HG02884 (cell line): Measurements from ENCODE around the gene LRRC10B.
"Not testable (repeated sequence)": the region's sequence is repeated elsewhere in the genome, so short reads cannot be mapped to it uniquely, and the experiment has no call there.

ENCODE experiments used
- ATAC-seq: cut with Tn5 transposase; IDR thresholded peaks from one replicate; pipeline ENCODE4 v1.9.1; 2021; ENCODE audit warnings: mild to moderate bottlenecking, moderate library complexity; ENCODE audit not compliant: unreplicated experiment

Gene LRRC10B

DNA sequence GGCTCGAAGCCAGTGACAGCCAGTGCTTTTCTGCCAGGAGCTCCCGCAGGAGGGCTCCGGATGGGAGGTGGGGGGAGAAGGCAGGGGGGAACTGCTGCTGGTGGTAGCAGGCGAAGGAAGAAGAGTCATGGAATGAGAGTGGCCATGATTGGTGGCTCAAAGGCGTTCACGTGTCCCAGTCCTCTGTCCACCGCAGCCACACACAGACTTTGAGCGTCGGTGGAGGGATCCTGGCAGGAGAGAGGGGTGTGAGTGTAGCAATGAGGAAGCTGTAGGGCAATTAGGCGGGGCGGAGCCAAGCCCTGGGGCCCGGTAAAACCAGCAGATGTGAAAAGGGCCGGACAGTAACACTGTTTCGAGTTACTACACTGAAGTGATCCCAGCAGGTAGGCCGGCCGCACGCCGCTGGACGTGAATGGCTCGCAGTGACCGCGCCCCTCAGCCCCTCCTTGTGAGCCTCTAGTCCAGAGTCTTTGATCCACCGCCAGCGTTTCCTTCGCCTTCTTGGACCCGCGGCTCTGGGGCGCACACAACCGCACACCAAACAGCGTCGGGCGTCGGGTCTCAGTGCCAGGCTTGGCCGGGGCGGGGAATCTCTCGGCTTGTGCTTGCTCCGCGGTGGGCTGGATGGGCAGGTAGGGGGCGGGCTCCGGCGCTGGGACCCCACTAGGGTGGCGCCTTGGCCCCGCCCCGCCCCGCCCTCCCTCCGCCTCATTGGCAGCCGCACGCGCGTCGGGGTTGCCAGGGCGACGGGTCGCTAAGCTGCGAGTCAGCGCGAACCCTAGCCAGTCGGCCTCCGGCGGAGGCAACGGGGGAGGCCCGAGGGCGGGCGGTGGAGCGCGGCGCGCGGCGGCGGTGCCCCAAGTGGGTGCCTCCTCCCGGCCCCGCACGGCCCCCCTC lies at the start of gene LRRC10B:
LRRC10B (plus strand) TSS at position 788 of the 900 bp plus-strand sequence. CDS start 250 bp downstream, outside the sequence.
- ATAC-seq: no peak

- ATAC-seq: no peak
These were observed 48.1 kb upstream of the LRRC10B start for GRCh38 chr11:61460474-61460881.

DNA sequence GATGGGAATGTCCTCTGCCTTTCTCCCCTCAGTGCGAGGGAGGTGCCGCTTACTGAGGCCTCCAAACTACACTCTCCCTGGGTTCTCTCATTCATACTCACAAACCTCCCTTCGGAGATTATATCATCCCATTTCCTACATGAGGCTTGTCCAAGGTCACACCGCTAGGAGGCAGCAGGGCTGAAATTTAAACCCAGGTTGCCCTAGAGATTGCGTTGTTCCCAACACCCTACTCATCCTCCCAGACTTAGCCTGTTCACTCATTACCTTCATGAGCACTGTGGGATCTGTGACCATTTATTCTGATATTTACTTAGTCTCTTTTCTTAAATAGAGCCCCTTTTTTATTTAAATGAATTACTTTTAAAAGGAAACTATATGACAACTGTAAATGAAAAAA lies 47.6 kb upstream of the LRRC10B start:
- no peak for ATAC-seq

GRCh38 chr11:61467602-61468001 lies 40.9 kb upstream of the LRRC10B start:
- not testable (repeated sequence) for ATAC-seq

DNA sequence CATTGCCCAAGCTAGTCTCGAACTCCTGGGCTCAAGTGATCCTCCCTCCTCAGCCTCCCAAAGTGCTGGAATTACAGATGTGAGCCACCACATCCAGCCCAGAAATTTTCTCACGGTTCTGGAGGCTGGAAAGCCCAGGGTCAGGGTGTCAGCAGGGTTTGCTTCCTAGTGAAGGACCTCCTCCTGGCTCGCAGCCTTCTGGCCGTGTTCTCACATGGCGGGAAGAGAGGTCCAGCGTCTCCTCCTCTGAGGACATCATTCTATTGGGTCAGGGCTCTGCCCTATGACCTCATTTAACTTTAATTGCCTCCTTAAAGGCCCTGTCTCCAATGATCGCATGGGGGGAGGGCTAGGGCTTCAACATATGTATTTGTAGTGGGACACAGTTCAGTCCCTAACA lies 40.5 kb upstream of the LRRC10B start:
- ATAC-seq: no peak

- no peak for ATAC-seq
These were observed 36.3 kb upstream of the LRRC10B start for GRCh38 chr11:61472282-61472681.

- no peak for ATAC-seq
These were observed 35.7 kb upstream of the LRRC10B start for GRCh38 chr11:61472868-61473267.

DNA sequence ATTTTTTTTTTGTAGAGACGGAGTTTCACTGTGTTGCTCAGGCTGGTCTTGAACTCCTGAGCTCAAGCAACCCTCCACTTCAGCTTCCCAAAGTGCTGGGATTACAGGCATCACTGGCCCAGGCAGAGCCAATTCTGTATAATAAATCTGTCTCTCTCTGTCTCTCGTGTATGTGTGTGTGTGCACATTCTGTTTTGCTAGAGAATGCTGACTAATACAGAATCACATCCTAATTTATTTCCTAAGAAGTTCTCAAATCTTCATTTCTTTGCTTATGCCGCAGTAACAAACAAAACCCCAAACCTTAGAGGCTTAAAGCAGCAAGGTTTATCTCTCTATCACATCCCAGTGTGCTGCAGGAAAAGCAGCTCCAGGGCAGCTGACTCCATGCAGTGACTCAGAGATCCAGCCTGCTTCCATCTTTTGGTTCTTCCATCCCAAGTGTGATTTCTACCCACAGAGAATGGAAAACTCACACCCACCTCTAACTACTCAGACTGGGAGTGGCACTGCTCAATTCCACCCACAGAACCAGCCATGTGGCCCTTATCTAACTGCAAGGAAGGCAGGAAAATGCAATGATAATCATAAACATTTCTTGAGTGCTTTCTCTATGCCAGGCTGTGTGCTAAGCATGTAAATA lies 35.1 kb upstream of the LRRC10B start:
- ATAC-seq: no peak

GRCh38 chr11:61474013-61474643 lies 34.4 kb upstream of the LRRC10B start:
- no peak for ATAC-seq

DNA sequence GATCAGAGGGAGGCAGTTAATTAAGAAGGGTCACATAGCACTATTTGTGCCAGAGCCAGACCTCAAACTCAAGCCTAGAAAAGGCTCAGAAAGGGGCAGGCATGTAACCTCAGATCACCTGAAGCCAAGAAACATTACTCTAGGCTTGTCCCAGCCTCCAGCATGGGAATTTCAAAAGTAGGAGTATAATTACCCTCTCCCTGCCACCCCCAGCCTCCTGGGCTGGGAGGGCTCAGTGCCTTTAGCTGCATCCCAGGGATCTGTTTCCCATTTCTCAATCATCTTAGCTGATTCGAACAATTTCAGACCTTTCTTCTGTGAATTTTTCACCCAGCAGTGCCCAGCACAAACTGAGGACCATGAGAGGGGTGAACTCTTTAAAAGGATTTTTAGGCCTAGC lies 33.1 kb upstream of the LRRC10B start:
- no peak for ATAC-seq

DNA sequence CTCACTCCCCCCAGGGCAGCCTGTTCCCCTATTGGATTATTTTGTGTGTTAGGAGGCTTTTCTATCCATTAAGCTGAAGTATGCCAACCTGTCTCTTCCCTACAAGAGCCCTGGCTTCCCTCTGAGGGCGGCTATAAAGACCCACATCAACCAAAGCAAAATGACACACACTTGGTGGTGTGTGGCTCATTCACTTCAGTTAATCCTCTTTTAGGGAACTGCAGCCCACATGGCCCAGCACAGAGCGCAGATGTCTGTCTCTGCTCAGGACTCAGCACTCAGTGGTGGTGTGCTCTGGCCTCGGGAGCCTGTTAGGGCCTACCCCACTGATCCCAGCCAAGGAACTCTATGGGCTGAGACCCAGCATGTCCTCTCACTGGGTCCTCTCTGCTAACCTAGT lies 32.2 kb upstream of the LRRC10B start:
- no peak for ATAC-seq

GRCh38 chr11:61477126-61477525 lies 31.4 kb upstream of the LRRC10B start:
- no peak for ATAC-seq

GRCh38 chr11:61477727-61478148 lies 30.8 kb upstream of the LRRC10B start:
- no peak for ATAC-seq

GRCh38 chr11:61479360-61480058 lies 29.0 kb upstream of the LRRC10B start:
- not testable (repeated sequence) for ATAC-seq

DNA sequence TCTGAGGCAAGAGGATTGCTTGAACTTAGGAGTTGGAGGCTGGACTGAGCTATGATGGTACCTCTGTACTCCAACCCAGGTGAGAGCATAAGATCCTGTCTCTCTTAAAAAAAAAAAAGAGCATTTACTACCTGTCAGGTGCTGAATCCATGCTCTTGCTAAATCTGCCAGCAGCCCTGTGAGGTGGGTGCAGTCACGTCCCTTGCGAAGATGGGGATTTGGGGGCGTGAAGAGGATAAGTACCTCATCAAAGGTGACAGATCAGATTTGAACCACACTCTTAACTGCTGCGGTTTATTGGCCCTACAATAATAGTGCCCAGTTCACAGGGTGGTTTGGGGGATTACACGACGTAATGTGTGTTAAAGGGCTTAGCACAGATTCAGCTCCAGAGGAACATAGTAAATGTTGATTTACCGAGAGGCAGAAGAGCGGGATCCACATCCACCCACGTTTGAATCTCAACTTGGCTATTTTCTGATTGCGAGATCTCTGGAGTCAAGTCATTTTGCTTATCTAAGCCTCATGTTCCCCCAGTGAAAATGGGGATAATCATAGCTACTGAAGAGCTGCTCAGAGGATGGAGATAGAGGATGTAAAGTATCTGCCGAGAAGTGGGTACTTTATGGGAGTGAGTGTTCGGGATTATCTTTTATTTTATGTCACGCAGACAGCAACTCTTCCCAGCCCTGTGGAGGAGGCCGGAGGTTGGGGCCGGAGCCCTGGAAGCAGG lies 28.1 kb upstream of the LRRC10B start:
- ATAC-seq: no peak

GRCh38 chr11:61480994-61481335 lies 27.6 kb upstream of the LRRC10B start:
- no peak for ATAC-seq

DNA sequence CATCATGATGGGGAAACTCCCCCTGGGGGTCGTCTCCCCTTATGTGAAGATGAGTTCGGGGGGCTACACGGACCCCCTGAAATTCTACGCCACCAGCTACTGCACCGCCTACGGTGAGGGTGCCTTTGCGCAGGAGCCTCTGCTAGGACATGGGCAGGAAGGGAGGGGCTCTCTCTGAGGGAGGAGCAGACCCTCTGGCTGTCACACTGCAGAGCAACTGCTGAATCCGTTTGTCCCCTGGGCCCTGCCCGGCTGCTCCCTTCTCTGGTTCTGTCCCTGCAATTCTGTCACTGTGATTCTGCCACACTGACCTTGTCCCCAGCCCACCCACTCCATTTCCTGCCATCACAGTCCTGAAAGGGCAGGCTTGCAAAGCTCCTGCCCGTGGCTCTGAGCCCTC lies 26.7 kb upstream of the LRRC10B start:
- no peak for ATAC-seq

- no peak for ATAC-seq
These were observed 26.0 kb upstream of the LRRC10B start for GRCh38 chr11:61482513-61482912.

GRCh38 chr11:61484541-61484940 lies 24.0 kb upstream of the LRRC10B start:
- no peak for ATAC-seq

DNA sequence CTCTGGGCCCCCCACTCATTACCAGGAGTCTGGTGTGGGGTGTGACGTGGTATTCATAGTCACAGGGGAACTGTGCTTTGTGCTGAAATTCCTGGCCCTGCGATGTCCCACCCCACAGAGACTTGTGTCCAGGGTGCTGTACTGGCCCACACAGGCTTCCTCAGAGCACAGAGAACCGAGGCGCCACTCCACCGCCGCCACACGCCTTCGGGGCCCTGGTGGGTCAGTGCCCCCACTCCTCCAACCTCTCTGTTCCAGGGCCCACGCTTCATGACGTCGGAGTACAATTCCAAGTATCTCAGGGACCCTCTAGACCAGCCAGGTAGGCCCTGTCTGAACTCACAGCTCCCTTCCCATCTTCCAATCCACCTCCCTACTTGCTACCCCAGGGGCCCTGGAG lies 23.5 kb upstream of the LRRC10B start:
- no peak for ATAC-seq
